ENCODE data around the gene SOCS7. TPM values are rescaled to one million over a fixed set of nuclear protein-coding genes. Genes with fewer than 3 reads are reported as not detected.

The SOCS7 gene
- total RNA-seq, 4 donors from 2014 or later: 3.0 to 20.1 (median 15.2) TPM

DNA sequence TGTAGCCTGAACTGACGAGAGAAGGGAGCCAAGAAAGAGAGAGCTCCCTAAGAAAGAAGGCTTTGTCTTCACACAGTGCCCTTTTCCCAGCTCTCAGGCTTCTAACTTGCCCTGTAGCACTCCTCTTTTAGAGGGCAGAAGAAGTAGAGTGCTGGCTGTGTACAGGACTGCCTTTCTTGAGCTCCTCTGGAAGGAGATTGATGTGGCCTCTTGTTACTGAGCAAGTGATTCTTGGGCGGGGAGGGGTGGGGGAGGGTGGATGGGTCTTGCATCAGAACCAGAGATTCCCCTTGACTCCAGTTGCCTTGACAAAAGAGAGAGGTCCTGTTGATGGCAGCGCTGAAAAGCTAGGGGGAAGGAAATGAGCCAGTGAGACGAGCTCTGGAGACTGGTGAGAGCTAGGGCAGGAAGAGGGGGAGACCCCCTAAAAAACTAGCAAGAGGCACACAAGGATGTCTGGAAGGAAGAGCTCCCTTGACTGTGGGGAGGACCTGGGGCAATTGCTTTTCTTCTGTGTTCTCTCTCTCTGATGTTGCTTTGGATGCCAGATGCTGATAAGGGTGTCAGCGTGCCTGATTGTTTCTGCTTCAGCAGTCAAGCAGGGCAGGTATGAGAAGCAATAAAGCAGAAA, 26.3 kb upstream of the SOCS7 start:
- 33 to 59% methylated on average over 1 to 5 of the region's 5 CpGs for WGBS, 2 donors (ENCODE audit: low coverage in 1 of 2)
- no peak for DNase-seq
- H3K36me3 ChIP-seq: peaks cover 0 to 18% (median 0%) of the 10 kb centered on the region in 4 donors
- no peaks in the 10 kb centered on the region for H3K9me3 ChIP-seq
- H3K27ac ChIP-seq: no peak overlapping the region
- in situ Hi-C loops (cut with MboI; ENCODE audit: low pct_ligation_motif_present in 1 of 4, low pct_unique_long_range_greater_than_20kb in 1 of 4, low sequenced_read_pairs in 3 of 4) (no loop called here), intact Hi-C loops (cut with DNase I; ENCODE audit: low total_unique reads) (no loop called here)
- no peak overlapping the region for H3K4me3 ChIP-seq
- H3K4me1 ChIP-seq: no peaks in the 10 kb centered on the region
- peaks cover 5% of the 10 kb centered on the region for H3K27me3 ChIP-seq
- TF ChIP-seq, protein P1, sequence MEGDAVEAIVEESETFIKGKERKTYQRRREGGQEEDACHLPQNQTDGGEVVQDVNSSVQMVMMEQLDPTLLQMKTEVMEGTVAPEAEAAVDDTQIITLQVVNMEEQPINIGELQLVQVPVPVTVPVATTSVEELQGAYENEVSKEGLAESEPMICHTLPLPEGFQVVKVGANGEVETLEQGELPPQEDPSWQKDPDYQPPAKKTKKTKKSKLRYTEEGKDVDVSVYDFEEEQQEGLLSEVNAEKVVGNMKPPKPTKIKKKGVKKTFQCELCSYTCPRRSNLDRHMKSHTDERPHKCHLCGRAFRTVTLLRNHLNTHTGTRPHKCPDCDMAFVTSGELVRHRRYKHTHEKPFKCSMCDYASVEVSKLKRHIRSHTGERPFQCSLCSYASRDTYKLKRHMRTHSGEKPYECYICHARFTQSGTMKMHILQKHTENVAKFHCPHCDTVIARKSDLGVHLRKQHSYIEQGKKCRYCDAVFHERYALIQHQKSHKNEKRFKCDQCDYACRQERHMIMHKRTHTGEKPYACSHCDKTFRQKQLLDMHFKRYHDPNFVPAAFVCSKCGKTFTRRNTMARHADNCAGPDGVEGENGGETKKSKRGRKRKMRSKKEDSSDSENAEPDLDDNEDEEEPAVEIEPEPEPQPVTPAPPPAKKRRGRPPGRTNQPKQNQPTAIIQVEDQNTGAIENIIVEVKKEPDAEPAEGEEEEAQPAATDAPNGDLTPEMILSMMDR (IDR thresholded peaks at IDR 0.05): no peak
- TF ChIP-seq POLR2AphosphoS5 (IDR thresholded peaks at IDR 0.05): no peak
- TF ChIP-seq POLR2A (IDR thresholded peaks at IDR 0.05): no peak
- TF ChIP-seq EP300 (IDR thresholded peaks at IDR 0.05; ENCODE audit: low read depth): no peak

DNA sequence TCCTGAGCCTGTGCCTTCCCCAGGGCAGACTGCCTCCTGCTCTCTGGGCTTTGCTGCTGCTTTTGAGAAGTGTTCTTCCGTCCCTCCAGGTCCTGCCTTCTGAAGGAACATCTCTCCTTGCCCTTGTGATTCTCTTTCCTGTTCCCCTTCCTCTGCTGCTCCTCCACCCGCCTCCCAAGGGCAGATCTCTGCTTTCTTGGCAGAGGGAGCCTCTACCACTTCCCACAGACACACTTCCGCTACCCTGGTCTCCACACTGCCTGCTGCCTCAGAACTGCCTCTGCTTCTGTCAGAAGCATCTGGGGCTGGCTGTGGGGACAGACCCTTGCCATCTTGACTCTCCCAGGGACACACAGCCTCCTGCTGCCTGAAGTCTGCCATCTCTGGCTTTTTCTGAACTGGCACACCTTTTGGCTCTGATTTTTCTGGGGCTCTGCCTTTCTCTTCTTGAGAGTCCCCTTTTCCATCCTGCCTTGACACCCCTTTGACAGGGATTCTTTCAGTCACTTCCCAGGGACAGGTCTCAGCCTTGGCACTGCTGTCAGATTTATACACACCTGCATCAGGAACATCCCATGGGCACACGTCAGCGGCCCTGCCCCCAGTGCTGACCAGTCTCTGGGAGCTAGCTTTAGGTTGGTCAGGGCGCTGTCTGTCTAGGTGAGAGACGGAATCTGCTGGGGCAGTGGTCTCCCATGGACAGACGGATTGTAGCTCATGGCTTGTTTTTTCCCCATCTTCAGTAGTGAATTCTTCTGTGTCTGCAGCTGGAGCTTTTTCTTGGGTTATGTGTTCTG, 24.4 kb upstream of the SOCS7 start:
- Histone ChIP-seq H3K4me3 (no peak overlapping the region), H3K9me3 (no peaks in the 10 kb centered on the region), H3K36me3 (peaks cover 0 to 7% (median 0%) of the 10 kb centered on the region in 4 donors), H3K27me3 (peaks cover 16% of the 10 kb centered on the region), H3K4me1 (no peaks in the 10 kb centered on the region), H3K27ac (no peak overlapping the region)
- no peak for DNase-seq
- WGBS, 2 donors (ENCODE audit: low coverage in 1 of 2): 82 to 87% methylated on average over 5 to 8 of the region's 8 CpGs
- in situ Hi-C loops (cut with MboI; ENCODE audit: low pct_ligation_motif_present in 1 of 4, low pct_unique_long_range_greater_than_20kb in 1 of 4, low sequenced_read_pairs in 3 of 4): no loop called here
- no peak for TF ChIP-seq EP300 (IDR thresholded peaks at IDR 0.05; ENCODE audit: low read depth)
- TF ChIP-seq, protein P1 (IDR thresholded peaks at IDR 0.05): no peak
- TF ChIP-seq POLR2A (IDR thresholded peaks at IDR 0.05): no peak
- no peak for TF ChIP-seq POLR2AphosphoS5 (IDR thresholded peaks at IDR 0.05)
- intact Hi-C loops (cut with DNase I; ENCODE audit: low total_unique reads): no loop called here

GRCh38 chr17:38327936-38328335, 23.7 kb upstream of the SOCS7 start:
- no peak overlapping the region for H3K27ac ChIP-seq
- no peak overlapping the region for H3K4me3 ChIP-seq
- H3K9me3 ChIP-seq: no peaks in the 10 kb centered on the region
- H3K36me3 ChIP-seq: peaks cover 0 to 7% (median 0%) of the 10 kb centered on the region in 4 donors
- 17 to 35% methylated on average over 1 of the region's 1 CpG for WGBS, 2 donors (ENCODE audit: low coverage in 1 of 2)
- no peak for DNase-seq
- peaks cover 16% of the 10 kb centered on the region for H3K27me3 ChIP-seq
- intact Hi-C loops (cut with DNase I; ENCODE audit: low total_unique reads): no loop called here
- no peaks in the 10 kb centered on the region for H3K4me1 ChIP-seq
- in situ Hi-C loops (cut with MboI; ENCODE audit: low pct_ligation_motif_present in 1 of 4, low pct_unique_long_range_greater_than_20kb in 1 of 4, low sequenced_read_pairs in 3 of 4): no loop called here
- TF ChIP-seq POLR2A (IDR thresholded peaks at IDR 0.05) (no peak), EP300 (IDR thresholded peaks at IDR 0.05; ENCODE audit: low read depth) (no peak), POLR2AphosphoS5 (IDR thresholded peaks at IDR 0.05) (no peak)
- TF ChIP-seq, protein P1 (IDR thresholded peaks at IDR 0.05): no peak

DNA sequence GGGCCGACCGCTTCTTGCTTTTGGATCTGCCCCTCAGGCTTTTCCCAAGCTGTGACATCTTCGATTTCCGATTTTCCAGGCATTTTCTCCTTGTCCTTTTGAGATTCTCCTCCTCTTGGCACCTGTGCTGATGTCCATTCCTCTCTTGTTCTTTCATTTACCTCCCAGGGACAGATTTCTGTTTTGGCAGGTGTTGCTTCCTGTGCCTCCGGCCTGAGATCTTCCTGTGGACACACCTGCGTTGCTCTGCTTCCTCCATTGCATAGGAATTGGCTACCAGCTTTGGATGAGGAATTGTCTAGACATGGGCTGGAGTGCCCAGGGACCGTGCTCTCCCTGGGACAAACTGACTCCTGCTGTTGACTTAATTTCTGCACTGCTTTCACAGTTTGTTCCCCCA, 23.0 kb upstream of the SOCS7 start:
- 62 to 71% methylated on average over 6 to 7 of the region's 7 CpGs for WGBS, 2 donors (ENCODE audit: low coverage in 1 of 2)
- in situ Hi-C loops (cut with MboI; ENCODE audit: low pct_ligation_motif_present in 1 of 4, low pct_unique_long_range_greater_than_20kb in 1 of 4, low sequenced_read_pairs in 3 of 4): no loop called here
- intact Hi-C loops (cut with DNase I; ENCODE audit: low total_unique reads): no loop called here
- Histone ChIP-seq H3K27ac (no peak overlapping the region), H3K36me3 (peaks cover 0 to 2% (median 0%) of the 10 kb centered on the region in 4 donors), H3K4me1 (no peaks in the 10 kb centered on the region), H3K4me3 (no peak overlapping the region), H3K27me3 (peaks cover 17% of the 10 kb centered on the region), H3K9me3 (no peaks in the 10 kb centered on the region)
- no peak for TF ChIP-seq POLR2AphosphoS5 (IDR thresholded peaks at IDR 0.05)
- TF ChIP-seq, protein P1 (IDR thresholded peaks at IDR 0.05): no peak
- TF ChIP-seq EP300 (IDR thresholded peaks at IDR 0.05; ENCODE audit: low read depth): no peak
- TF ChIP-seq POLR2A (IDR thresholded peaks at IDR 0.05): no peak
- DNase-seq: no peak

Measured in transverse colon (tissue), 4 donors.